A204.1 (cell line): ENCODE data around the gene RAPGEF4.
"Not testable (repeated sequence)": the region's sequence is repeated elsewhere in the genome, so short reads cannot be mapped to it uniquely, and the experiment has no call there.

ENCODE experiments used
- FAIRE-seq: peaks from 2 replicates; lab custom pipeline; 2012; peaks lifted over from hg19 to GRCh38; lab: Jason Lieb, UNC

RAPGEF4 gene

GRCh38 chr2:173001664-173002604 is 266.3 kb downstream of the RAPGEF4 start:
- FAIRE-seq = no peak

- no peak for FAIRE-seq
Measured at GRCh38 chr2:173002751-173003541, 267.3 kb downstream of the RAPGEF4 start.

GRCh38 chr2:173008786-173009185 is 273.1 kb downstream of the RAPGEF4 start:
- no peak for FAIRE-seq

GRCh38 chr2:173010233-173010632 is 274.6 kb downstream of the RAPGEF4 start:
- FAIRE-seq = no peak

- no peak for FAIRE-seq
Measured at GRCh38 chr2:173016451-173016850, 280.8 kb downstream of the RAPGEF4 start.

- no peak for FAIRE-seq
Measured at GRCh38 chr2:173017646-173018420, 282.2 kb downstream of the RAPGEF4 start.

- no peak for FAIRE-seq
Measured at GRCh38 chr2:173019755-173020154, 284.1 kb downstream of the RAPGEF4 start.

- no peak for FAIRE-seq
Measured at GRCh38 chr2:173021939-173022371, 286.3 kb downstream of the RAPGEF4 start.

GRCh38 chr2:173023718-173024117 is 288.1 kb downstream of the RAPGEF4 start:
- FAIRE-seq = no peak

GRCh38 chr2:173026479-173026878 is 290.8 kb downstream of the RAPGEF4 start:
- FAIRE-seq = no peak

GRCh38 chr2:173027181-173028128 is 291.8 kb downstream of the RAPGEF4 start:
- peak; percentile 94 for FAIRE-seq

- FAIRE-seq = no peak
Measured at GRCh38 chr2:173028141-173028540, 292.5 kb downstream of the RAPGEF4 start.

GRCh38 chr2:173028671-173029070 is 293.0 kb downstream of the RAPGEF4 start:
- no peak for FAIRE-seq

GRCh38 chr2:173030561-173031490 is 295.2 kb downstream of the RAPGEF4 start:
- FAIRE-seq = no peak

GRCh38 chr2:173032032-173032431 is 296.4 kb downstream of the RAPGEF4 start:
- FAIRE-seq = no peak

- FAIRE-seq = no peak
Measured at GRCh38 chr2:173033084-173033483, 297.4 kb downstream of the RAPGEF4 start.

GRCh38 chr2:173034143-173034542 is 298.5 kb downstream of the RAPGEF4 start:
- no peak for FAIRE-seq

GRCh38 chr2:173037245-173038120 is 301.8 kb downstream of the RAPGEF4 start:
- FAIRE-seq = no peak

GRCh38 chr2:173038257-173038656 is 302.6 kb downstream of the RAPGEF4 start:
- FAIRE-seq = not testable (repeated sequence)
